Neural progenitor cell (in vitro differentiated cells): ENCODE results near the gene ARHGAP30.

ENCODE experiments used
- CTCF ChIP-seq: fragments of 200-600 bp; sonication (generic); IDR thresholded peaks from 2 replicates; pipeline ENCODE4 v1.5.1; 2017; ENCODE audit warnings: antibody characterized with exemption, mild to moderate bottlenecking
- EZH2 ChIP-seq: fragments of 200-600 bp; sonication (generic); IDR thresholded peaks from 2 replicates; pipeline ENCODE4 v1.6.1; 2017; ENCODE audit warnings: antibody characterized with exemption, mild to moderate bottlenecking, moderate library complexity
- EZH2phosphoT487 ChIP-seq: fragments of 200-600 bp; sonication (generic); IDR thresholded peaks from 2 replicates; pipeline ENCODE4 v1.6.1; 2017; ENCODE audit warnings: antibody characterized with exemption

- no peak for TF ChIP-seq CTCF
- no peak for TF ChIP-seq EZH2phosphoT487
- TF ChIP-seq EZH2 = no peak
These were observed 20.2 kb upstream of the ARHGAP30 start for GRCh38 chr1:161089938-161090337.
